ENCODE measurements around the gene ZNF280B.

DNA sequence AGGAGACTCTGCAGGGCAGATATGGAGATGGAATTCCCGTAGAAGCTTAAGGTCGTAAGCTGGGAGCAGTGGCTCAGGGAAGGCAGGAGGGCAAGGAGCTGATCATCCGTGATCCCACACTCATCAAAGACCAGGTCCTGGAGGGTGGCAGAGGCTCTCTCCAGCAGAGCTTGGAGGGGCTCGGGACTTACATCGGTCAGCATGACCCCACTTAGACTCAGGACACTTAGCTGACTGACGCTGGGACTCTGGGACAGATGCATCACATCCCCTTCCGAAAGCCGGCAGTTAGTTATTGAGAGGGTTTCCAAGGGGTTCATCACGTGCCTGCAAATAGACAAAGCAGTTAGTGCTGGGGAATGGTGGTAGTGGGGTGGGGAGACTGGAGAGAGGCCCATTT is 39.8 kb upstream of the ZNF280B start:
- TF ChIP-seq EZH2 (IDR thresholded peaks at IDR 0.05; ENCODE audit: borderline replicate concordance, low read depth, low read length, poor library complexity, severe bottlenecking) = no peak
- no peak for TF ChIP-seq CTCF (conservative IDR thresholded peaks at IDR 0.05; ENCODE audit: low read depth, low read length)

Data from A673 (cell line).